Activated T-helper 2 cell treated with anti-CD3 and anti-CD28 coated beads, Interferon-gamma antibody, Interleukin-2, Interleukin-4, amounts not matched to agents 10 μg/mL and 5 μg/mL and 100 μg/mL, durations not matched to agents 14 hours and 24 hours and 36 hours (primary cell): ENCODE measurements around the gene PTPN1. TPM values are rescaled to one million over a fixed set of nuclear protein-coding genes. Genes with fewer than 3 reads are reported as not detected.
A peak's percentile ranks its signal among the peaks of the same experiment; 100 is the strongest.

Source experiments
- DNase-seq: peaks from one replicate; pipeline ENCODE4 v3.0.0; 2021; ENCODE audit warnings: low spot score
- H3K27ac Mint-ChIP-seq: one replicate; pipeline ENCODE4 v1.8.0; 2021; ENCODE audit warnings: mixed read lengths
- H3K27me3 Mint-ChIP-seq: one replicate; pipeline ENCODE4 v1.8.0; 2021; ENCODE audit warnings: low read depth, mixed read lengths
- H3K36me3 Mint-ChIP-seq: one replicate; pipeline ENCODE4 v1.8.0; 2021; ENCODE audit warnings: low read depth, mixed read lengths
- H3K4me1 Mint-ChIP-seq: one replicate; pipeline ENCODE4 v1.8.0; 2021; ENCODE audit warnings: low read depth, mixed read lengths
- H3K4me3 Mint-ChIP-seq: one replicate; pipeline ENCODE4 v1.8.0; 2021; ENCODE audit warnings: low read depth, mild to moderate bottlenecking, moderate library complexity, mixed read lengths
- H3K9me3 Mint-ChIP-seq: one replicate; pipeline ENCODE4 v1.8.0; 2021; ENCODE audit warnings: mixed read lengths
- intact Hi-C: fragments of 100-400 bp; cut with micrococcal nuclease; formaldehyde crosslinking; loops from one replicate; pipeline ENCODE4 v1.15.1; 2023
- total RNA-seq: library from RNA; stranded (reverse); gene quantifications from 2 replicates; pipeline ENCODE4 v1.2.3, GENCODE V29; 2022

The PTPN1 gene
- total RNA-seq, 1 donor from 2014 or later = 94.6 TPM

GRCh38 chr20:50510706-50511542 is 741 bp downstream of the PTPN1 start:
- Mint-ChIP-seq H3K4me1 (peaks cover 51% of the 10 kb centered on the region), H3K4me3 (peak overlapping the region; percentile 93), H3K36me3 (peaks cover 47% of the 10 kb centered on the region), H3K27me3 (no peaks in the 10 kb centered on the region), H3K27ac (peak overlapping the region; percentile 86), H3K9me3 (no peaks in the 10 kb centered on the region)
- intact Hi-C loops = loop anchor here (1.0 to 2.0 kb wide), 7 partner anchors 8 to 320 kb away; partner anchors contain the start of gene CEBPB
- no peak for DNase-seq

- H3K36me3 Mint-ChIP-seq = peaks cover 52% of the 10 kb centered on the region
- peaks cover 61% of the 10 kb centered on the region for H3K4me1 Mint-ChIP-seq
Observed at GRCh38 chr20:50512323-50512722, 2.1 kb downstream of the PTPN1 start.

DNA sequence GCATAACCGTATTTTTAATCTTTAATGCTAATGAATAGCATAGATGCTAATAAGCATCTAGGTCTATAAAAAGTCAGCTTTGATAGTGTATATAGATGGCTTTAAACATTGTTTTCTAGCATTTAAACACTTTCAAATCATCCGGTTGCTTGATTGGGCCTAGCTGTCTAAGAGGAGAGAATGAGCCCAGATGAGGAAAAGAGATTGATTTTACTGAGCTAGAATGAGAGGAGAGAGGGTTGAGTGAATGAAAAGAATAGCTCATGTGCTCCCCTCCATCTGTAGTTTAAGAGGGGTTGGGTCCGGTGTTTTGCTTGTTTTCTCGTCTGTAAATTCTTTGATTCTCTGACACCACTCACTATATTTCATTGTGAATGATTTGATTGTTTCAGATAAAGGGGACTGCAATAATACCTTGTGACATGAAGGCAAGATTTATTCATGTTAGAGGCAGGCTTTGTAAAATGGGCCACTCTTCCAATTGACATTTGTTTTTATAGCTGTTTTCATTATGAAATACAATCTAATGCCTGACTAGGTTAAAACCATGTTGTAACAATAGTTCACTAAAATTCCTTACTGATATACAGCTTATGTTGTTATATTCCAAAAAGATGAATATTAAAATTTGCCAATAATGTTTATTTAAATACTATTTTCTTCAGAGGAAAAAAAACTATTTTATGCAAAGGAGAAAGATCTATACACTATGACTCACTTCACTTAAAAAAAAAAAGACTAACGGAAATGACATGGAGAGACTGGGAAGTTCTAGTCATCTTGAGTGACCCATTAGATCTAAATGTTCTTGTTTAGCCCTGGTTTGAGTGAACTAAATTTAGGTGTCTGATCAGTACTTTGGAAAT is 3.2 kb downstream of the PTPN1 start:
- Mint-ChIP-seq H3K27me3 (no peaks in the 10 kb centered on the region), H3K9me3 (no peaks in the 10 kb centered on the region), H3K36me3 (peaks cover 61% of the 10 kb centered on the region), H3K4me1 (peaks cover 71% of the 10 kb centered on the region), H3K4me3 (peak overlapping the region; percentile 93), H3K27ac (peak overlapping the region; percentile 93)
- no peak for DNase-seq
- intact Hi-C loops = no loop called here

More at GRCh38 chr20:50512323-50512722, 2.1 kb downstream of the PTPN1 start:
- Mint-ChIP-seq H3K9me3 (no peaks in the 10 kb centered on the region), H3K27ac (peak overlapping the region; percentile 93), H3K4me3 (peak overlapping the region; percentile 93), H3K27me3 (no peaks in the 10 kb centered on the region)
- intact Hi-C loops = no loop called here
- no peak for DNase-seq

GRCh38 chr20:50514035-50514337 is 3.8 kb downstream of the PTPN1 start:
- H3K9me3 Mint-ChIP-seq = no peaks in the 10 kb centered on the region
- H3K27me3 Mint-ChIP-seq = no peaks in the 10 kb centered on the region
- intact Hi-C loops = no loop called here
- H3K4me3 Mint-ChIP-seq = peak overlapping the region; percentile 93
- no peak for DNase-seq
- H3K36me3 Mint-ChIP-seq = peaks cover 64% of the 10 kb centered on the region
- H3K4me1 Mint-ChIP-seq = peaks cover 73% of the 10 kb centered on the region
- peak overlapping the region; percentile 93 for H3K27ac Mint-ChIP-seq

GRCh38 chr20:50514750-50515149 is 4.6 kb downstream of the PTPN1 start:
- H3K4me3 Mint-ChIP-seq = peak overlapping the region; percentile 93

GRCh38 chr20:50515471-50516106 is 5.4 kb downstream of the PTPN1 start:
- intact Hi-C loops = loop anchor here (5.0 kb wide), 1 partner anchor 403 kb away; the partner anchor contains the start of gene UBE2V1

More at GRCh38 chr20:50514750-50515149, 4.6 kb downstream of the PTPN1 start:
- Mint-ChIP-seq H3K36me3 (peaks cover 70% of the 10 kb centered on the region), H3K9me3 (no peaks in the 10 kb centered on the region), H3K27me3 (no peaks in the 10 kb centered on the region), H3K4me1 (peaks cover 76% of the 10 kb centered on the region), H3K27ac (peak overlapping the region; percentile 93)
- intact Hi-C loops = loop anchor here (5.0 kb wide), 1 partner anchor 402 kb away; the partner anchor contains the start of gene UBE2V1
- DNase-seq = no peak

GRCh38 chr20:50516180-50516934 is 6.2 kb downstream of the PTPN1 start:
- Mint-ChIP-seq H3K27ac (peak overlapping the region; percentile 95), H3K27me3 (no peaks in the 10 kb centered on the region), H3K4me3 (peak overlapping the region; percentile 62), H3K9me3 (no peaks in the 10 kb centered on the region), H3K4me1 (peaks cover 86% of the 10 kb centered on the region), H3K36me3 (peaks cover 75% of the 10 kb centered on the region)
- intact Hi-C loops = loop anchor here (5.0 kb wide), 1 partner anchor 404 kb away; the partner anchor contains the start of gene UBE2V1
- DNase-seq = no peak

More at GRCh38 chr20:50515471-50516106, 5.4 kb downstream of the PTPN1 start:
- no peaks in the 10 kb centered on the region for H3K27me3 Mint-ChIP-seq
- peaks cover 75% of the 10 kb centered on the region for H3K36me3 Mint-ChIP-seq
- peaks cover 82% of the 10 kb centered on the region for H3K4me1 Mint-ChIP-seq
- H3K9me3 Mint-ChIP-seq = no peaks in the 10 kb centered on the region
- peak overlapping the region; percentile 93 for H3K4me3 Mint-ChIP-seq
- H3K27ac Mint-ChIP-seq = peak overlapping the region; percentile 95
- no peak for DNase-seq

- Mint-ChIP-seq H3K27me3 (no peaks in the 10 kb centered on the region), H3K27ac (peak overlapping the region; percentile 95), H3K9me3 (no peaks in the 10 kb centered on the region), H3K4me3 (peak overlapping the region; percentile 82), H3K36me3 (peaks cover 71% of the 10 kb centered on the region), H3K4me1 (peaks cover 89% of the 10 kb centered on the region)
- intact Hi-C loops = loop anchor here (5.0 kb wide), 1 partner anchor 405 kb away; the partner anchor contains the start of gene UBE2V1
- DNase-seq = no peak
Observed at GRCh38 chr20:50516935-50517816, 7.0 kb downstream of the PTPN1 start.

- peaks cover 66% of the 10 kb centered on the region for H3K36me3 Mint-ChIP-seq
- peak overlapping the region; percentile 82 for H3K4me3 Mint-ChIP-seq
- H3K4me1 Mint-ChIP-seq = peaks cover 84% of the 10 kb centered on the region
- intact Hi-C loops = loop anchor here (1.0 to 5.0 kb wide), 3 partner anchors 29 to 405 kb away; partner anchors contain the start of gene UBE2V1
- H3K27ac Mint-ChIP-seq = peak overlapping the region; percentile 95
- no peaks in the 10 kb centered on the region for H3K9me3 Mint-ChIP-seq
- DNase-seq = no peak
- H3K27me3 Mint-ChIP-seq = no peaks in the 10 kb centered on the region
Observed at GRCh38 chr20:50517817-50518154, 7.6 kb downstream of the PTPN1 start.

GRCh38 chr20:50518270-50518721 is 8.1 kb downstream of the PTPN1 start:
- peak overlapping the region; percentile 82 for H3K4me3 Mint-ChIP-seq
- H3K27me3 Mint-ChIP-seq = no peaks in the 10 kb centered on the region
- intact Hi-C loops = loop anchor here (1.0 to 5.0 kb wide), 3 partner anchors 29 to 406 kb away; partner anchors contain the start of gene UBE2V1
- peaks cover 66% of the 10 kb centered on the region for H3K36me3 Mint-ChIP-seq
- peak overlapping the region; percentile 95 for H3K27ac Mint-ChIP-seq
- no peaks in the 10 kb centered on the region for H3K9me3 Mint-ChIP-seq
- no peak for DNase-seq
- peaks cover 84% of the 10 kb centered on the region for H3K4me1 Mint-ChIP-seq
